B cell (primary cell): ENCODE results near the gene HMOX2. TPM values are rescaled to one million over a fixed set of nuclear protein-coding genes. Genes with fewer than 3 reads are reported as not detected.

ENCODE experiments used
- ATAC-seq: fragments of 200-7000 bp; cut with Tn5 transposase; one replicate; pipeline ENCODE4 v1.10.0; 2021; ENCODE audit warnings: low read depth, mild to moderate bottlenecking, moderate number of reproducible peaks, moderate library complexity
- CTCF ChIA-PET: fragments of 350-600 bp; sonication (Branson Sonifier 250); formaldehyde crosslinking; loops from one replicate; lab custom pipeline; 2021; ENCODE audit warnings: antibody characterized with exemption, inconsistent platforms; lab: Charles Lee
- POLR2A ChIA-PET: fragments of 350-600 bp; sonication (Branson Sonifier 250); formaldehyde crosslinking; loops from one replicate; lab custom pipeline; 2021; ENCODE audit warnings: antibody characterized with exemption; lab: Charles Lee
- DNase-seq: peaks from one replicate; pipeline ENCODE4 v3.0.0; 2013
- H2AFZ ChIP-seq: 2 replicates; pipeline ENCODE4 v1.6.1; 2012; ENCODE audit warnings: mild to moderate bottlenecking, low read depth, low read length; ENCODE audit not compliant: insufficient read depth, poor library complexity, severe bottlenecking
- H3K27ac ChIP-seq, 2 donors: 1 replicate in 1 of 2; 2 replicates in 1 of 2; pipeline ENCODE4 v1.5.1; 2012 to 2013; ENCODE audit warnings: low read length in 2 of 2, mild to moderate bottlenecking in 2 of 2, moderate library complexity in 1 of 2
- H3K27me3 ChIP-seq, 4 experiments: fragments of 200-600 bp in 1 of 4; sonication (generic) in 1 of 4; replicated peaks in 1 of 4; 1 replicate in 2 of 4; 2 replicates in 2 of 4; pipeline versions ENCODE4 v1.6.1 to v1.7.0; 2013 to 2016; ENCODE audit warnings: low read length in 3 of 4, mild to moderate bottlenecking in 2 of 4, mixed read lengths in 1 of 4, moderate library complexity in 1 of 4; ENCODE audit not compliant: insufficient read depth in 4 of 4, control insufficient read depth in 3 of 4; ENCODE audit errors: control extremely low read depth in 1 of 4
- H3K36me3 ChIP-seq, 2 experiments: replicated peaks in 1 of 2; 1 replicate in 1 of 2; 2 replicates in 1 of 2; pipeline versions ENCODE4 v1.6.1 to v1.7.1; 2013; ENCODE audit warnings: low read length in 1 of 2; ENCODE audit not compliant: insufficient read depth in 2 of 2, control insufficient read depth in 1 of 2; ENCODE audit errors: control extremely low read depth in 1 of 2, extremely low read depth in 1 of 2
- H3K4me1 ChIP-seq, 2 donors: fragments of 200-600 bp in 1 of 2; sonication (generic) in 1 of 2; 1 replicate in 1 of 2; 2 replicates in 1 of 2; pipeline versions ENCODE4 v1.5.1 to v1.6.1; 2013 to 2017; ENCODE audit warnings: low read length in 2 of 2; ENCODE audit not compliant: control insufficient read depth in 2 of 2, insufficient read depth in 2 of 2
- H3K4me2 ChIP-seq: replicated peaks from 2 replicates; pipeline ENCODE3; 2012; ENCODE audit warnings: mild to moderate bottlenecking, low read depth, low read length; ENCODE audit not compliant: poor library complexity, severe bottlenecking
- H3K4me3 ChIP-seq, 5 experiments: fragments of 200-600 bp in 1 of 5; sonication (generic) in 1 of 5; 1 replicate in 3 of 5; 2 replicates in 2 of 5; pipeline versions ENCODE4 v1.5.1 to v1.7.0; 2011 to 2016; ENCODE audit warnings: low read length in 4 of 5, mild to moderate bottlenecking in 4 of 5, low read depth in 2 of 5, control low read depth in 1 of 5, moderate library complexity in 1 of 5; ENCODE audit not compliant: insufficient read depth in 1 of 5; ENCODE audit errors: control extremely low read depth in 1 of 5, extremely low read depth in 1 of 5
- H3K79me2 ChIP-seq: fragments of 200-600 bp; sonication (generic); one replicate; pipeline ENCODE4 v1.6.0; 2016; ENCODE audit warnings: low read length; ENCODE audit not compliant: control insufficient read depth, insufficient read depth
- H3K9ac ChIP-seq: fragments of 200-600 bp; sonication (generic); 2 replicates; pipeline ENCODE4 v1.6.1; 2017; ENCODE audit warnings: mild to moderate bottlenecking, low read length, moderate library complexity
- H3K9me3 ChIP-seq, 3 donors: one replicate each; pipeline versions ENCODE4 v1.6.1 to v1.7.1; 2013; ENCODE audit warnings: low read length in 2 of 3; ENCODE audit not compliant: control insufficient read depth in 2 of 3, insufficient read depth in 1 of 3; ENCODE audit errors: control extremely low read depth in 1 of 3
- H4K20me1 ChIP-seq: 2 replicates; pipeline ENCODE4 v1.6.0; 2012; ENCODE audit warnings: mild to moderate bottlenecking, low read length; ENCODE audit not compliant: insufficient read depth, control insufficient read depth, poor library complexity, severe bottlenecking
- H3K27ac Mint-ChIP-seq: one replicate; pipeline ENCODE4 v1.8.0; 2021; ENCODE audit warnings: mixed read lengths
- H3K27me3 Mint-ChIP-seq: one replicate; pipeline ENCODE4 v1.8.0; 2021; ENCODE audit warnings: mixed read lengths
- H3K4me1 Mint-ChIP-seq: one replicate; pipeline ENCODE4 v1.8.0; 2021; ENCODE audit warnings: mixed read lengths
- H3K4me3 Mint-ChIP-seq: one replicate; pipeline ENCODE4 v1.8.0; 2021; ENCODE audit warnings: mixed read lengths
- H3K9me3 Mint-ChIP-seq: one replicate; pipeline ENCODE4 v1.8.0; 2022; ENCODE audit warnings: mixed read lengths; ENCODE audit not compliant: insufficient read depth
- EZH2 ChIP-seq: IDR thresholded peaks from 2 replicates; pipeline ENCODE4 v1.6.1; 2012; ENCODE audit warnings: borderline replicate concordance, low read depth, mild to moderate bottlenecking, moderate library complexity, low read length; ENCODE audit not compliant: insufficient read depth, poor library complexity, severe bottlenecking
- WGBS: methylation state at CpG from one replicate; pipeline ENCODE4 v1.1.5; 2013; ENCODE audit warnings: missing lambda C conversion rate; ENCODE audit not compliant: insufficient coverage; 5-methylcytosine and 5-hydroxymethylcytosine counted together
- intact Hi-C: fragments of 100-400 bp; cut with micrococcal nuclease; formaldehyde crosslinking; loops from one replicate; pipeline ENCODE4 v1.10.0; 2022
- polyA plus RNA-seq: library from polyadenylated mRNA; depleted of rRNA; stranded (reverse); fragments of >200 nt; gene quantifications from 2 replicates; pipeline ENCODE4 v1.2.3, GENCODE V29; 2012
- total RNA-seq, 2 donors: library from RNA; stranded (reverse); fragments of 120-200 nt in 1 of 2; gene quantifications; 1 replicate in 1 of 2; 2 replicates in 1 of 2; pipeline versions ENCODE4 v1.2.3 to v1.2.4, GENCODE V29; 2013 to 2022
- TF ChIP-seq, protein P1 (sequence below): fragments of 200-600 bp; IDR thresholded peaks from one replicate; pipeline ENCODE4 v1.8.0; 2022; ENCODE audit warnings: antibody characterized with exemption, mild to moderate bottlenecking

HMOX2 gene
- total and polyA plus RNA-seq, 2 donors (not counting 1 experiment from before 2014, with no cell fraction given): 36.5 to 39.0 TPM

DNA sequence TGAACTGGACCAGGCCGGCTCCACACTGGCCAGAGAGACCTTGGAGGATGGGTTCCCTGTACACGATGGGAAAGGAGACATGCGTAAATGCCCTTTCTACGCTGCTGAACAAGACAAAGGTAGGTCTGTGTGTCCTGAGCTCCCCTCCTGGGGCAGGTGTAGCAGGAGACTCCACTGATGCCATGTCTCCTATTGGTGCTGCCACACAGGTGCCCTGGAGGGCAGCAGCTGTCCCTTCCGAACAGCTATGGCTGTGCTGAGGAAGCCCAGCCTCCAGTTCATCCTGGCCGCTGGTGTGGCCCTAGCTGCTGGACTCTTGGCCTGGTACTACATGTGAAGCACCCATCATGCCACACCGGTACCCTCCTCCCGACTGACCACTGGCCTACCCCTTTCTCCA lies 33.2 kb downstream of the HMOX2 start:
- TF ChIP-seq, protein P1, sequence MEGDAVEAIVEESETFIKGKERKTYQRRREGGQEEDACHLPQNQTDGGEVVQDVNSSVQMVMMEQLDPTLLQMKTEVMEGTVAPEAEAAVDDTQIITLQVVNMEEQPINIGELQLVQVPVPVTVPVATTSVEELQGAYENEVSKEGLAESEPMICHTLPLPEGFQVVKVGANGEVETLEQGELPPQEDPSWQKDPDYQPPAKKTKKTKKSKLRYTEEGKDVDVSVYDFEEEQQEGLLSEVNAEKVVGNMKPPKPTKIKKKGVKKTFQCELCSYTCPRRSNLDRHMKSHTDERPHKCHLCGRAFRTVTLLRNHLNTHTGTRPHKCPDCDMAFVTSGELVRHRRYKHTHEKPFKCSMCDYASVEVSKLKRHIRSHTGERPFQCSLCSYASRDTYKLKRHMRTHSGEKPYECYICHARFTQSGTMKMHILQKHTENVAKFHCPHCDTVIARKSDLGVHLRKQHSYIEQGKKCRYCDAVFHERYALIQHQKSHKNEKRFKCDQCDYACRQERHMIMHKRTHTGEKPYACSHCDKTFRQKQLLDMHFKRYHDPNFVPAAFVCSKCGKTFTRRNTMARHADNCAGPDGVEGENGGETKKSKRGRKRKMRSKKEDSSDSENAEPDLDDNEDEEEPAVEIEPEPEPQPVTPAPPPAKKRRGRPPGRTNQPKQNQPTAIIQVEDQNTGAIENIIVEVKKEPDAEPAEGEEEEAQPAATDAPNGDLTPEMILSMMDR: no peak
- TF ChIP-seq EZH2: no peak
- no peak for DNase-seq
- no peak overlapping the region for H3K27ac Mint-ChIP-seq
- Histone ChIP-seq H3K9ac (no peak overlapping the region), H3K79me2 (peaks cover 49% of the 10 kb centered on the region), H3K36me3 (peaks cover 1 to 57% of the 10 kb centered on the region in 2 experiments), H3K9me3 (no peaks in the 10 kb centered on the region), H2AFZ (no peak overlapping the region), H4K20me1 (peaks cover 11% of the 10 kb centered on the region), H3K4me3 (no peak overlapping the region), H3K27me3 (no peaks in the 10 kb centered on the region), H3K4me1 (peaks cover 33 to 40% of the 10 kb centered on the region in 2 donors), H3K27ac (no peak overlapping the region), H3K4me2 (no peak overlapping the region)
- no peak overlapping the region for H3K4me3 Mint-ChIP-seq
- peaks cover 35% of the 10 kb centered on the region for H3K4me1 Mint-ChIP-seq
- 99% methylated on average over 8 of the region's 8 CpGs for WGBS
- H3K27me3 Mint-ChIP-seq: no peaks in the 10 kb centered on the region
- ChIA-PET POLR2A (no interaction called here), CTCF (interaction anchor here (0.9 to 7.3 kb wide), 5 partner anchors 10 to 114 kb away, joined by 3 to 178 read pairs (median 4); partner anchors contain the start of gene HMOX2)
- H3K9me3 Mint-ChIP-seq: no peaks in the 10 kb centered on the region
- ATAC-seq: no peak
- intact Hi-C loops: no loop called here

- no peak overlapping the region for H3K9ac ChIP-seq
- Mint-ChIP-seq H3K4me1 (peaks cover 38% of the 10 kb centered on the region), H3K4me3 (no peak overlapping the region), H3K27ac (no peak overlapping the region), H3K9me3 (no peaks in the 10 kb centered on the region), H3K27me3 (no peaks in the 10 kb centered on the region)
- no peaks in the 10 kb centered on the region for H3K27me3 ChIP-seq
- peaks cover 1 to 59% of the 10 kb centered on the region in 2 experiments for H3K36me3 ChIP-seq
- ATAC-seq: no peak
- no peak overlapping the region for H3K4me2 ChIP-seq
- 80% methylated on average over 2 of the region's 5 CpGs for WGBS
- no peak for DNase-seq
- ChIA-PET CTCF (interaction anchor here (0.9 to 7.3 kb wide), 3 partner anchors 10 to 40 kb away, joined by 3 to 178 read pairs (median 4); partner anchors contain the start of gene HMOX2), POLR2A (no interaction called here)
- H3K9me3 ChIP-seq: no peaks in the 10 kb centered on the region
- H3K79me2 ChIP-seq: peaks cover 49% of the 10 kb centered on the region
- H3K4me3 ChIP-seq: no peak overlapping the region
- peaks cover 34 to 40% of the 10 kb centered on the region in 2 donors for H3K4me1 ChIP-seq
- H4K20me1 ChIP-seq: peaks cover 11% of the 10 kb centered on the region
- intact Hi-C loops: no loop called here
- H2AFZ ChIP-seq: no peak overlapping the region
- no peak overlapping the region for H3K27ac ChIP-seq
- TF ChIP-seq EZH2: no peak
- TF ChIP-seq, protein P1: no peak
Measured at GRCh38 chr16:4510131-4510530, 33.9 kb downstream of the HMOX2 start.
